ENCODE data around the gene PSMG3.

The PSMG3 gene

DNA sequence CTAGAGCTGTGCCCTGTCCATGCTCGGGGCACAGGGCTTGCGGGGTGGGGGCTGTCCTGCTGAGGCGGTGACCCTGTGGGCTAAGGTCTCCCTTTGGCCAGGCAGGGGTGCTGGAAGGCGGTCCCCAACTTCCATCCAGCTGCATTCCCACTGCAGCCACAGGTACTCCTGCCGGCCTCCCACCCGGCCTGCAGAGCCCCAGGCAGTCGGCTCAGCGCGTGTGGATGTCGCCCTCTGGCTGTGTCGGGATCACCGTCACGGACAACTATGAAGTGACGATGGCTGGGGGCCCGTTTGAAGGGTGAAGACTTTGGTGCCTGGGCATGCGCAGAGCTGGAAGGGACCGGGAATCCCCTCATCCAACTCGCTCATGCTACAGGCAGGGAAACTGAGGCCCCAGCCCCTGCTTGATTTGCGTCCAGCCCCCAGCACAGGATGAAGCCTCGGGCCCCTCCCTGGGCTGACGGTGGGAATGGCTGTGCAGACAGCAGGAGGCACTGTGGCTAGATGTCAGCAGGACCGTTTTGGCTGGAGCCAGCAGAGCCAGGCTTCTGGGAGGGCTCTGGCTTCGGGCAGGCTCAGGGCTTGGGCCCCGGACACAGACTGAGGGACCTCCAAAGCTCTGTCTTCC lies 11.5 kb downstream of the PSMG3 start:
- DNase-seq (ENCODE audit: low read depth), result no peak

DNA sequence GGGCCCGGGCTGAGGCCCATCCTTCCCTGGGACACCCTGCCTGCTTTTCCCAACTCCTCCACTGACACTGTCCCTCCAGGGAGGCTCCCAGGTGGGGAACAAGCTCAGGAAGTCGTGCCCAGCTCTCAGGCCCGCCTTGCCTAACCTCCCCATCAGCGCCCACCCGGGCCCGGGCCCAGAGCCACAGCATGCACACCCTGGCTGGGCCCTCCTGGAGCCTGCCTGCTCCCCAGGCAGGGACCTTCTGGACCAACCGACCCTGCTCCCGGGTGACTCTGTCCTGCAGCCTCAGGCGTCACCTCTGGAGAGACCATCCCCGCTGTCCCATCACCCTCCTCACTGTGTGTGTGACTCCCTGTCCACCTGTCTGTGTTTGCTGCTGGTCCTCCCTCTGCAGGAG lies 12.1 kb downstream of the PSMG3 start:
- no peak for DNase-seq (ENCODE audit: low read depth)

DNA sequence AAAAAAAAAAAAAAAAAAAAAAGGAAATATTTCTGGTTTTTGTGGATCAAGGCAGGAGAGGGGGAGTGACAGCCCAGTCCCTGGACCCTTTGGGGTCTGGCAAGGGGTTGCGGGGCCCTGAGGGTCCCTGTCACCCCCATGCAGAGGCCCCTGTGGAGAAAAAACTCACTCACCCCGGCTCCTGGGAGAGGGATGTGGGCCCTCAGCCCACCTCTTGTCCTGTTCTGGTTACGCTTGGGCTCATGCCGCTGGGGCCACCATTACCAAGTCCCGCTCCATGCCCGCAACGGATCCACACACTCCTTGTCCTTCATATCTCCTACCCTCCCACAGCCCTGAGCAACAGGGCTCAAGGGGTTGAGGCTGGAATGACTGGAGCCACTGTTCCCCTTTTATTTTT lies 12.8 kb downstream of the PSMG3 start:
- no peak for DNase-seq (ENCODE audit: low read depth)

DNA sequence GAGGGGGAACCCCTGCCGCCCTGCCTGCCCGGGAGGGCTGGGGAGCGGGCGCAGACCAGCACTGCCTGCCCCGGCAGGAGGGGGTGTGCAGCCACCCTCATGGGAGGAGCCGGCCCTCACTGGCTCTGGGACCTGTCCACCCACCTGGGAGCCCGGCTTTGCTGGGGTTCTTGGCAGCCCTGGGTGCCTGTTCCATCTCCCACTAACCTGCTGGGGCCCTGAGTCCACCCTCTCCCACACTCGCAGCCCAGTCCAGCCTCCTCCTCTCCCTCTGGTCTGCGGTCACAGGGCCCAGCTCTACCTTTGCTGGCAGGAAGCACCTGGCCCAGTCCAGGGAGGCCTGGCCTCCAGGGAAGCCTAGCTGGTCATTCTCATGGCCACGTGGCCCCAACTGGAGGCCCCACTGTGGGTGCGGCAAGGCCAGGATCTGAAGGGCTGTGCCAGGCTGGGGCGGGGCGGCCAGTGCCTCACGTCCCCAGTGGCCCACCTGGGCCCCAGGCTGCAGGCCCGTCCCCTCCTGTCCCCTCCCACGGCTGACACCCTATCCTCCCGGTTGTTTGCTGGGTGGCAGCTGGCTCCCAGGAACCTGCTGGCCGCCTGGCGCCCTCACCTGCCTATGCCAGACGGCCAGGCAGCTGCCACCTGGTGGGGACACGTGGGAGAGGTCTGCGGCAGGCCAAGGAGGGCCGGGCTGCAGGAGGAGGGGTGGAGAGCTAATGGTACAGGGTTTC lies 13.9 kb downstream of the PSMG3 start, which contains the start of gene TMEM184A:
Gene TMEM184A, minus strand, starts transcription at position 393 of the 731 bp plus-strand sequence. CDS start 721 bp downstream, outside the sequence.
- DNase-seq (ENCODE audit: low read depth), result no peak

DNA sequence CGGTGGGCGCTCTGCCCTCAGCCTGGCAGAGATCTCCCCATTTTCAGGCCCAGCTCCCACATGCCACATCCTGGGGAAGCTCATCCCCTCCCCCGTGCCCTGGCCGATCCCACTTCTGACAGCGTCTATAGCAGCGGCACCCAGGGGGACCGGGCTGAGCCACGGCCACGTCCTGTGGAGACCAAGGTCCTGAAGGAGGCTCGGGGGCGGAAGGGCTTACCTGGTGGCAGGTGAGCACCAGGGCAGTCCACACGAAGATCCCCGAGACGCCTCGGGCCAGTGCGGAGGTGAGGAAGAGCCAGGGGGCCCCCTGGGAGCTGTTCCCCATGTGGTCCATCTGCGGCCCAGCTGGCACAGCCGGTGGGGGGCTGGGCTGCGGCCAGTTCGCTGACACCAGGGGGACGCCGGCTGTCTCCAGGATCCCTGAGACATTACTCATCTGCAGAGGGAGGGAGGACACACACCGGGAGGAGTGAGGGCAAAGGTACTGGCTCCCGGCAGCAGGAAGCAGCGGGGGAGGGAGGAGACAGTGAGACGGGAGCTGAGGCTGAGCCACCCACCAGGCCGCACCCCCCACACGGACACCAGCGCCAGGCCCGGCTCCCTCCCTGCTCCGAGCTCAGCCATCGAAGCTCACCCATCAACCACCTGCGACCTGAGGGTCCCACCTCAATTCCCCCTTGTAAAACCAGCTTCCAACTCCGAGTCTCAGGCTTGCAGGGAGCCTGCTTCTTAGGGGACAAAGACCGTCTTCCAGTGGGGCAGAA lies 14.6 kb downstream of the PSMG3 start:
- peak; percentile 41 for DNase-seq (ENCODE audit: low read depth)

DNA sequence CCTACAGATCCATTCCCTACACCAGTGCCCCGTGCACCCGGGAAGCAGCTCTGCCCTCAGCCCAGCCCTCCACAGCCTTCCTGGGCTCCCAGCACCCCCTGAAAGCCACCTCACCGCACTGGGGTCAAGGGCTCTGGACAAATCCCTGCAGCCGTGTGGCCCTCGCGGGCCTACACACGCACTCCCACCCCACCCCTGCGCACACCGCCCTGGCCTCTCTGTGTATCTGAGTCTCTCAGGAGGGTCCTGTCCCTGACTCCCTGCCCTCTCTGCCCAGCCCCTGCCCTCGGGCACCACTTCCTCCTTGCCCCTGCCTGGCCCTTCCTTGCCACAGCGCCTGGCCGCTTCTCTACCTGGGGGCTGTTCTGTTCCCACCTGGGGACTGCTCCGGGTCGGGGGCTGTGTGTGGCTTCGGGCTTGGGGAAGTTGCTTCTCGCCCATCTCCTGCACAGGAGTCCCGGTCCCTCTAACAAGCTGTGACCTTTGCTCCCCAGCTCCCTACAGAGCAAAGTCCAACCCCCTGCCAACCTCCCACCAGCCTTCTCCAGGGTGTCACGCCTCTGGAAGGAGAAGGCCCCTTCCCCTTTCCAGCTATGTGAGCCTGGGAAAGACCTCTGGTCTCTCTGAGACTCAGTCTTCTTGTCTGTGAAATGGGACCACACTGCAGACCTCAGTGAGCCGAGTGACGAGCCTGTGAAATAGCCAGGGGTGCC lies 15.3 kb downstream of the PSMG3 start:
- DNase-seq (ENCODE audit: low read depth), result no peak

DNA sequence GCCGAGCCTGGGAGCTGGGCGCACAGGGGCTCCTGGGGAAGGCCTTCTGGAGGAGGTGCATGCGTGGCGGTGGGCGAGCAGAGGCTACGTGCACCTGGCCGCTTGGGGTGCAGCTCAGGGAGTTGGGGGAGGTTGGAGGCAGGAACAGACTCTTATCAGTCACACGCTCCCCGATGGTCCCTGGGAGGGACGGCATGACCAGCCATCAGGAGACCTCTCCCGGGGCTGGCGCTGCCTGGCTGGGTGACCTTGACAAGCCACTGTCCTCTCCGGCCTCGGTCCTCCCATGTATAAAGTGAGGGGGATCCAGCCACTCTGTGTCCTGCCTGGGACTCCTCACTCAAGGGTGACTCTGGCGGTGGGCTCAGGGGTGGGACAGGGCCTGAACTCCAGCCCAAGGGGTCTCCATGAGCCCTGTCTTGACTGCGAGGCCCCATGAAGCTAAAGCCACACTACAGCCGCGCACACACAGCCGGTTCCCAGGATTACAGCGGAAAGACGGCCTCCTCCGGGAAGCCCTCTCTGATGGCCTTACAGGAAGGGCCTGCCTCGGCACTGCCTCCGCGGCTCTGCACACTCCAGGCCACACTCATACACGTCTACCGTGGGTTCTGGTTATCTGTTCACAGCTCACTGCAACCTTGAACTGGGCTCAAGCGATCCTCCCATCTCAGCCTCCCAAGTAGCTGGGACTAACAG lies 16.2 kb downstream of the PSMG3 start:
- DNase-seq (ENCODE audit: low read depth), result no peak

DNA sequence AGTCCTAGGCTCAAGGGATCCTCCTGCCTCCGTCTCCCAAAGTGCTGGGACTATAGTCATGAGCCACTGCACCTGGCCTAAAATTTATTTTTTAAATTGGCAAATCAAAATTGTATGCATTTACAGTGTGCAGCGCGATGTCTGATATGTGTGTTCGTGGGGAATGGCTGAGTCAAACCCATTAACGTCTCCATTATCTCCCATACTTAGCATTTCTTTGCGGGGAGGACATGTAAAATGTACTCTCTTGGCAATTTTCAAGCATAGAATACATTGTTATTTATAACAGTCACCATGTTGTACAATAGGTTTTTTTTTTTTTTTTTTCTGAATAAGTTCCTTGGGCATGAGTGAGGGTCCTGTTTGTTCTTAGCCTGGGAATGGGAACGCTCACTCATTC lies 17.6 kb downstream of the PSMG3 start:
- DNase-seq (ENCODE audit: low read depth), result no peak

DNA sequence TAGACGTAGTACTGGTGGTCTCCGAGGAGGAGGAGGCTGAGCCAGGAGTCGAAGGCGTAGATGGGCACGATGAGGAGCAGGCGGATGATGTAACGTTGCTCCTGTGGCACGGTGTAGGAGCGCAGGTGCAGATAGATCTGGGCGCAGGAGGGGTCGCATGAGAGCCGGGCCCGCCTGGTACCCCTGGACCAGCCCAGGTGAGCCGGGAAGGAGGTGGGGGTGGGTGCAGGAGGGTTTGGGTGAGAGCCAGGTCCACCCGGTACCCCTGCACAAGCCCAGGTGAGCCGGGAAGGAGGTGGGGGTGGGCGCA lies 19.0 kb downstream of the PSMG3 start:
- DNase-seq (ENCODE audit: low read depth), result no peak

DNA sequence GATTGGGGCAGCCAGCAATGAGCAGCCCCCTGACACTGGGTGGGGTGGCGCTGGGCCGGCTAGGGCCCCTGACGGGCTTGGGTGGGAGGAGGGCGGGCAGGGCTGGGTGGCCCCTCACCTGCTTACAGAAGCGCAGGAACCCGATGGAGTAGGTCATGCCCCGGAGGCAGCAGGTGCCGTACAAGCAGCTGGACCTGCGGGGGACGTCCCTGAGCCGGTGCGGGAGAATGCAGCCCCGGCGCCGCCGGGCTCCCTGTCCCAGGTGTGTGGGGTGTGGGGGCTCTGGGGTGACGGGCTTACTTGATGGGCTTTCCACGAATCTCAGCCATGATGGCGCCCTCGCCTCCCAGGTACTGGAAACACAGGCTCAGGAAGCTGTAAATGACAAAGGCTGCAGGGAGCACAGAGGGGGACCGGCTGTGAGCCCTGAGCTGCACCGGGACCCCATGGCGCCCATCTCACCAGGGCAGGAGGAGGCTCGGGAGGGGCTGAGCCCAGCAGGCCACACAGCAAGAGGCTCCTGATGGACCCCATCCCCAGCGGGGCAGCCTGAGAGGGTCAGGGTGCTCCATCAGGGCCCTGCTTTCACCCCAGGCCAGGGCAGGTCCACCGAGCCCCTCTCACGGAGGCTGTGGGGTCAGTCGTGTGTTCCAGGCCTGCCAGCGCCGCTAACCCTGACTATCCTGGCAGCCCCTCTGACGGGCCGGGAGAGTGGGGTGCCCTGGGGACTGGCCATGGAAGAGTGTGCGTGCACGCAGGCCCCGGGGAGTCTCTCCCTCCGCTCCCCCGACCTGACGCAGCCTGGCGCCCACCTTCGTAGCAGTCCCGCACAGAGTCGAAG lies 19.6 kb downstream of the PSMG3 start:
- DNase-seq (ENCODE audit: low read depth), result no peak

DNA sequence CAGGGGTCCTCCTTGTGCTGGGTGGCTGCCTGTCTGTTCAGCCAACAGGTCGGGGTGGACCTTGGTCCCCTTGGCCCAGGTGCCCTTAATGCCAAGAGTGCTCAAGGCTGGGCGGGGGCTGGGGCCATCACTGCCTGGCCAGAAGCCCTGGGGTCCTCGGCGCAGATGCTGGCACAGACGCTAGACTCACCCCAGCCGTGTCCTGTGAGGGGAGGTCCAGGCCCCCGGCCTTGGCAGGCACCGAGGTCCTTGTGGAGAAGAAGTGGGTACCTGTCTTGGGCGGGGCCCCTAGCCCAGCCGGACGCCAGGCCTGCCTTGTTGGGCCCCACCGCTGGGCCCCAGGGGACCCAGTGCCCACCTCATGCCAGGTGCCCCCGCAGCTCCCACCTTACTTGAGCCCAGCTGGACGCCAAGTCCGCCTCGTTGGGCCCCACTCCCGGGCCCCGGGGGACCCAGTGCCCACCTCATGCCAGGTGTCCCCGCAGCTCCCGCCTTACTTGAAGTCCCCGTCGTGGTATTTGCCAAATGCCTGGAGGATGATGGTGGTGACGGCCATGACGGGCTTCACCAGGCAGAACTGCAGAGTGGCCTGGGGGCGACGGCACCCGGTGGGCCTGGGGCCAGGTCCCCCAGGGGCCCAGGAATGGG lies 20.4 kb downstream of the PSMG3 start:
- DNase-seq (ENCODE audit: low read depth), result no peak

DNA sequence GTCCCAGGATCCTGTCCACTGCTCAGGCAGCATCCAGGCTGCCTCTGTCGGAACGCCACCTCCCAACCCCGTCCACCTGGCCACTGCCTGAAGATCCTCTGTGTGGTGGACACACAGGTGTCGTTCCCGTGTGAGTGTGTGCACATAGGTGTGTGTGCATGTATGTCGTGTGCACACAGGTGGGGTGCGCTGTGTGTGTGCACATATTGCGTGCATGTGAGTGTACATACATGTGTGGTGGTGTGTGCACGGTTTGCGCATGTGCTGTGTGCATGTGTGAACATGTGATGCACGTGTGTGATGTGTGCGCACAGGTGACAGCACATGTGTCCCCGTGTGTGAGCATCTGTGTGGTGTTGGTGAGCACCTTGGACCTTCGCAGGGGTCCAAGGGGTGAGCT lies 20.9 kb downstream of the PSMG3 start:
- no peak for DNase-seq (ENCODE audit: low read depth)

DNA sequence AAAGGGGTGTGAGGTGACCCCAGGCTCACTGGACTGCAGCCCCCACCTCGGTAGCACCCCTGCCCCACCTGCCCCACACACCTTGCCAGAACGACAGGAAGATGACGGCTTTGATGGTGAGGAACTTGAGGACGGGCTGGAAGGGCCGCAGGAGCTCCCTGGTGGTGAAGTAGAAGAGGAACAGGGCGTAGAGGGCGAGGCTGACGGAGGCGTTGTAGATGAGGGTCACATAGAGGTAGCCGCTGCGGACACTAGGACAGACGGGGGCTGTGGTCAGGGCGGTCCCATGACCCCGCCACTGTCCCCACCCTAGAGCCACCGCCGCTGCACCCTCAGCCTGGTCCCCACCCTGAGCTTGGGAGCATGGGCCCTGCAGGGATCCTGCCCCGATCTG lies 21.4 kb downstream of the PSMG3 start:
- no peak for DNase-seq (ENCODE audit: low read depth)

DNA sequence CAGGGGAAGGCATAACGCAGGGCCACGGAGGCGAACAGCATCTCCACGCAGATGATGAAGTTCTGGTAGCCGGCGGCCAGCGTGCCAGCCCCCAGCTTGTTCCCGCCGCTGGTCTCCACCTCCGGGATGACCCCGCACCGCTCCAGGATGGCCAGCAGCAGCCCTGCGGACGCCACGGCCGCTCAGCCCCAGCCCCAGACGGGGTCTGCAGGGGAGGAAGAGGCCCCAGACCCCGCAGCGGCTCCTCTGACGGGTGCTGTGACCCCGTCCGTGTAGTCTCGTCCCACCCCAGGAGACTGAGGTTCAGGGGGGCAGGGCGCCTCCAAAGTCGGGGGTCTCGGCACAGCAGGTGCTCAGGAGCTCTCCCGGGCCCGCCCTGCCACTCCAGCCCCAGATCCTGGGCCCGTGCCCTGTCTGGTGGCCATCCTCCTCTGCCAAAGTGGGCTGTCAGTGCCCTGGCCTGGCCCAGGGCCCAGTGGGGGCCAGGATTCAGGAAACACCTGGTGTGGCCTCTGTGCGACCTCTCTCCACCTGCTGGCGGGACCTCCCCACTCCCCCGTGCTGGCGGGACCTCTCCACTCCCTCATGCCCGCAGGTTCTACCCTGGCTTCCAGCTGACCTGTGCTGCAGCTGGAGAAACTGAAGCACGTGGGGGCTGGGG lies 21.9 kb downstream of the PSMG3 start:
- DNase-seq (ENCODE audit: low read depth), result no peak

DNA sequence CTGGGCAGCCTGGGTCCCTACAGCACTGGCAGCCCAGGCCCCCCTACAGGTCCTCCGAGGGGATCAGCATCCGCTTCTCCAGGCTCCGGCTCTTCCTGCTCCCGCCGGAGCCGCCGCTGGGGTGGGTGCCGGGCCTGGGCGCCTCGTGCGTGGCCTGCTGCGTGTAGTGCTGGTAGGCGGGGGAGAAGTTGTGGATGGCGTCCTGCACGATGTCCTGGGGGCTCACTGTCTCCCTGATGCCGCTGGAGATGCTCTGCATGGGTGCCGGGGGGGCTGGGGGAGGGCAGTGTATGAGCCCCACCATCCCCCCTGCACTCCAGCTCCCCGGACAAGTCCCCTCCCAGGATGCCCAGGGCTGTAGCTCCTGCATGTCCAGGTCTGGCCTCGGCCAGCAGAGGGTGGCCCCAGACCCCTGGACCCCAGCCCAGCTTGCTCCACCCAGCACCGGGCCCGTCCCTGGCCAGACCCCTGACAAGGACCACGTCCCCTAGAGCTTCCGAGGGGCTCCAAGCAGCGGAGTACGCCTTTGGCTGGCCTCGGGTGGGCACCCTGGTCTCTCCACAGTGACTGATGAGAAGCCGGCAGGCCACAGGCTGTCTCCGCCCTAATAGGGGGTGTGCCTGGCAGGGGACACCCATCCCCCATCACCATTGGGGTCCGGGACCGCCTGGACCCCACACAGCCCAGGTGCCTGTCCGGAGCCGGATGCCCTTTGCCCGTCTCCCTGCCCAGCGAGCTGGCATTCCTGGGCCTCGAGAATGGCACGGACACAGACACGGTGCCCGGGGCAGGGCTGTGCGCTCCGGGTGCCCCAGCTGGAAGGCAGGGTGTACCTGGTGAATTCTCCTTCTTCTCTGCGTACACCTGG lies 22.7 kb downstream of the PSMG3 start:
- no peak for DNase-seq (ENCODE audit: low read depth)

DNA sequence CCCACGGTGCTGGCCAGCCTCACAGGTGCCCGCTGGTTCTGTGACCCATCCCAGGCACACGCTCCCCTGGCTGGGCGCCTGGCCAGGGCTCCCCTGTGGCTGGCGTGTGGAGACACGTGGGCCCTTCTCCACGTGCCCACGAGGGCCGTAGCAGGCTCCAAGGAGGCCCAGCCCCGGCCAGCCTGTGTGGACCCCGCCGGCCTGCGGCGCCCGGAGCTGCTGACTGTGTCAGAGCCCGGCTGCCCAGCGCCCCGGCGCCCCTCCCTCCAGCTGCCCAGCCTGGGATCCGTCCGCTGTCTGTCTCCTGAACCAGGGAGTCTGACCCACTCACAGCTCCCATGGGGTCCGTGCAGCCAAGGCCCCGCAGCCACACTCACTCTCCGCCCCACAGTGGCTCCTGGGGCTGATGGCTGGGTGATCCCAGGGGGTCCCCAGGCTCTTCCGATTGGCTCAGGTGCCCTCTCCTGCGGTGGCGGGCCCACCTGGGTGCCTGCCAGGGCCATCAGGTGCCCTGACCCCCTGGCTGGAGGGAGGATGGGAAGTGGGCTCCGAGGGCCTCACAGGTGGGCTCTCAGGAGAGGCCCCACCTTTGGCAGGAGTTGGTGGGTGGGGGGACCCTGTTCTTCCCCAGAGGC lies 23.4 kb downstream of the PSMG3 start:
- DNase-seq (ENCODE audit: low read depth), result no peak

DNA sequence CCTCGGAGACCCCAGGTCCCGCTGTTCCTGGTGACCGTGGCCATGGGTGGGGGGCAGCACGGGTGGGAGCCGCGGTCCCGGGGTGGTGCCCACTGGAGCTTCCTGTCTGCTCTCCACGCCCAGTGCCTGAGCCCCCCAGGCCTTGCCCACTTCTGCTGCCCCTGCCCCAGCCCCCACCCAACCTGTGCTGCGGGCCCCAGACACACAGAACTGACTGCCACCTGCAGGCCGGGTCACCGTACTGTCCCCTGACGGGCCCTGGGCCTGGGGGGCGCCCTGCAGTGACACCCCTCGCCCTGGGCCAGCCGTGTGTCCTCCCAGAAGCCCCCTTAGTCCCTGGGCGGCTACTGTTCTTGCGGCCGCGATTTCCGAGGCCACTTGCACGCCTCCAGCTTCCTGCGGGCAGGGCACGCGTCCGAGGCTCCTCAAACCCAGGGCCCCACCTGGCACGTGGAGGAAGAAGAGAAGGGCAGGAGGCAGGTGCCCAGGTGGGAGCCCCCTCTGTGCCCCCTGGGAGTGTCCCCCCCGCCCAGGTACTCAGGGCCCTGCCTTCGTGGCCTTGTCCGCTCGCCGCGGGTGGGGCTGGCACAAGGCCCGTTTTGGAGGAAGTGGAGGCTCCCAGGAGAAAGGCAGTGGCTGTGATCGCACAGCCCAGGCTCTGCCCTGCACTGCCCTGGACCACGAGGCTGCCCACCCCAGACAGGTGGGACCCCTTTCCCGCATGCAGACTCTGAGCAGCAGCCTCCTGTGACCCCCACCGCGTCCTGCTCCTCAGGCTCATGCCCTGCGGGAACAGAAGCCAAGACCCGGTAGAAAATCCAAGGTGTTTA lies 24.2 kb downstream of the PSMG3 start:
- no peak for DNase-seq (ENCODE audit: low read depth)

Measured in GM04503 (cell line).